HepG2 (cell line): ENCODE data around the gene RBBP8. TPM values are rescaled to one million over a fixed set of nuclear protein-coding genes. Genes with fewer than 3 reads are reported as not detected.

ENCODE experiments used
- CENPBD1 ChIP-seq: sonication (generic); formaldehyde crosslinking; IDR thresholded peaks from 2 replicates; pipeline ENCODE4 v1.8.0; 2022; ENCODE audit warnings: missing genetic modification reagents, low read depth, mild to moderate bottlenecking, borderline replicate concordance
- GLI4 ChIP-seq: sonication (generic); formaldehyde crosslinking; IDR thresholded peaks from 2 replicates; pipeline ENCODE4 v1.5.1; 2020; ENCODE audit warnings: missing genetic modification reagents, mild to moderate bottlenecking, moderate library complexity, borderline replicate concordance
- IKZF5 ChIP-seq: IDR thresholded peaks from 2 replicates; pipeline ENCODE4 v1.6.1; 2018; ENCODE audit warnings: missing genetic modification reagents, mild to moderate bottlenecking, missing compliant biosample characterization
- JUNB ChIP-seq: sonication (generic); formaldehyde crosslinking; IDR thresholded peaks from 2 replicates; pipeline ENCODE4 v1.8.0; 2022; ENCODE audit warnings: missing genetic modification reagents, mild to moderate bottlenecking, borderline replicate concordance
- MYPOP ChIP-seq: sonication (generic); formaldehyde crosslinking; IDR thresholded peaks from 2 replicates; pipeline ENCODE4 v1.8.1; 2023; ENCODE audit warnings: mild to moderate bottlenecking, moderate library complexity, missing genetic modification reagents
- SMYD3 ChIP-seq: sonication (generic); formaldehyde crosslinking; IDR thresholded peaks from 2 replicates; pipeline ENCODE4 v1.8.1; 2023; ENCODE audit warnings: mild to moderate bottlenecking, missing genetic modification reagents
- TGIF2 ChIP-seq: IDR thresholded peaks from 2 replicates; pipeline ENCODE4 v1.6.1; 2016; ENCODE audit warnings: control low read depth, missing compliant biosample characterization
- ZBTB34 ChIP-seq: sonication (generic); formaldehyde crosslinking; IDR thresholded peaks from 2 replicates; pipeline ENCODE4 v1.8.0; 2022; ENCODE audit warnings: mild to moderate bottlenecking, missing genetic modification reagents
- ZBTB38 ChIP-seq: sonication (generic); formaldehyde crosslinking; IDR thresholded peaks from 2 replicates; pipeline ENCODE4 v1.5.1; 2020; ENCODE audit warnings: mild to moderate bottlenecking, missing genetic modification reagents
- ZNF232 ChIP-seq: sonication (generic); formaldehyde crosslinking; IDR thresholded peaks from 2 replicates; pipeline ENCODE4 v1.4.0; 2020; ENCODE audit warnings: missing genetic modification reagents, borderline replicate concordance
- ZNF235 ChIP-seq: sonication (generic); formaldehyde crosslinking; IDR thresholded peaks from 2 replicates; pipeline ENCODE4 v1.8.1; 2023; ENCODE audit warnings: mild to moderate bottlenecking, missing genetic modification reagents, borderline replicate concordance
- ZNF414 ChIP-seq: sonication (generic); formaldehyde crosslinking; IDR thresholded peaks from 2 replicates; pipeline ENCODE4 v1.5.0; 2020; ENCODE audit warnings: missing genetic modification reagents
- ZNF687 ChIP-seq: sonication (generic); formaldehyde crosslinking; IDR thresholded peaks from 2 replicates; pipeline ENCODE4 v1.5.1; 2020; ENCODE audit warnings: mild to moderate bottlenecking, missing genetic modification reagents, moderate library complexity
- ZNF746 ChIP-seq: sonication (generic); formaldehyde crosslinking; IDR thresholded peaks from 2 replicates; pipeline ENCODE4 v1.8.0; 2022; ENCODE audit warnings: mild to moderate bottlenecking, missing genetic modification reagents
- ZNF878 ChIP-seq: sonication (generic); formaldehyde crosslinking; IDR thresholded peaks from 2 replicates; pipeline ENCODE4 v1.8.1; 2023; ENCODE audit warnings: mild to moderate bottlenecking, missing genetic modification reagents, moderate library complexity
- ZSCAN25 ChIP-seq: sonication (generic); formaldehyde crosslinking; IDR thresholded peaks from 2 replicates; pipeline ENCODE4 v1.8.0; 2022; ENCODE audit warnings: mild to moderate bottlenecking, missing genetic modification reagents
- ZSCAN30 ChIP-seq: sonication (generic); formaldehyde crosslinking; IDR thresholded peaks from 2 replicates; pipeline ENCODE4 v1.5.0; 2020; ENCODE audit warnings: mild to moderate bottlenecking, missing genetic modification reagents
- ZXDC ChIP-seq: sonication (generic); formaldehyde crosslinking; IDR thresholded peaks from 2 replicates; pipeline ENCODE4 v1.5.0; 2020; ENCODE audit warnings: mild to moderate bottlenecking, missing genetic modification reagents
- polyA plus RNA-seq, 8 experiments: library from polyadenylated mRNA; depleted of rRNA in 3 of 8; stranded (reverse) in 7 of 8; unstranded in 1 of 8; fragments of >200 nt; fragmentation: Illumina TruSeq in 4 of 8; extraction: Trizol in 4 of 8; gene quantifications; 2 replicates each; pipeline versions ENCODE4 v1.2.1 to v1.2.3, GENCODE V29; 2011 to 2016; ENCODE audit warnings: low read depth in 4 of 8, missing spikeins in 1 of 8, mixed read lengths in 1 of 8; ENCODE audit not compliant: insufficient read depth in 1 of 8
- total RNA-seq, 5 experiments: library from RNA; depleted of rRNA; stranded (reverse); fragments of >200 nt; fragmentation: Illumina TruSeq; extraction: Trizol; gene quantifications; 2 replicates each; pipeline ENCODE4 v1.2.3, GENCODE V29; 2016; ENCODE audit warnings: low read depth in 1 of 5

Gene RBBP8
- total and polyA plus RNA-seq, 2 of the 13 experiments (the other 11 are each of a cell fraction or from before 2014, with no cell fraction given), result 14.2 to 47.4 TPM

- TF ChIP-seq JUNB (CRISPR knock-in tag), result peak; percentile 18; the same call in 1 of the 2 replicates
- TF ChIP-seq IKZF5 (CRISPR knock-in tag), result no peak
- TF ChIP-seq ZNF414 (CRISPR knock-in tag), result no peak
- no peak for TF ChIP-seq ZNF235 (CRISPR knock-in tag)
- no peak for TF ChIP-seq ZBTB34 (CRISPR knock-in tag)
- TF ChIP-seq ZSCAN30 (CRISPR knock-in tag), result peak; percentile 68; the same call in 1 of the 2 replicates
- no peak for TF ChIP-seq TGIF2 (CRISPR knock-in tag)
- TF ChIP-seq ZNF232 (CRISPR knock-in tag), result no peak
- no peak for TF ChIP-seq ZSCAN25 (CRISPR knock-in tag)
- no peak for TF ChIP-seq SMYD3 (CRISPR knock-in tag)
- TF ChIP-seq ZNF687 (CRISPR knock-in tag), result peak; percentile 26
- TF ChIP-seq ZBTB38, result 0 out of 2 replicates have a peak, but pooled peaks have one; percentile 9
- TF ChIP-seq MYPOP (CRISPR knock-in tag), result 0 out of 2 replicates have a peak, but pooled peaks have one; percentile 6
- TF ChIP-seq GLI4 (CRISPR knock-in tag), result no peak
- TF ChIP-seq ZNF878 (CRISPR knock-in tag), result 0 out of 2 replicates have a peak, but pooled peaks have one; percentile 16
- TF ChIP-seq CENPBD1, result no peak
- no peak for TF ChIP-seq ZNF746 (CRISPR knock-in tag)
- TF ChIP-seq ZXDC, result no peak
These were observed 867 bp downstream of the RBBP8 start (continued) for GRCh38 chr18:22933966-22934423.
